GM06990 (cell line): ENCODE data around the gene PSMD4.

Experiments used
- DNase-seq: peaks from one replicate; pipeline ENCODE4 v3.0.0-alpha.2; 2011; ENCODE audit not compliant: insufficient read length; ENCODE audit errors: extremely low read depth
- H3K27me3 ChIP-seq: replicated peaks from 2 replicates; pipeline ENCODE4 v1.6.0; 2011; ENCODE audit warnings: low read length; ENCODE audit not compliant: control insufficient read depth, insufficient read depth
- H3K36me3 ChIP-seq: 2 replicates; pipeline ENCODE4 v1.5.1; 2011; ENCODE audit warnings: low read length; ENCODE audit not compliant: control insufficient read depth, insufficient read depth
- H3K4me3 ChIP-seq: replicated peaks from 2 replicates; pipeline ENCODE4 v1.5.1; 2011; ENCODE audit warnings: low read depth, mild to moderate bottlenecking, control low read depth, low read length
- TF ChIP-seq, protein P1 (sequence below): IDR thresholded peaks from 2 replicates; pipeline ENCODE4 v1.5.1; 2011; ENCODE audit warnings: low read length, control low read depth, mild to moderate bottlenecking, inconsistent platforms; ENCODE audit not compliant: insufficient read depth, poor library complexity, severe bottlenecking

The PSMD4 gene

DNA sequence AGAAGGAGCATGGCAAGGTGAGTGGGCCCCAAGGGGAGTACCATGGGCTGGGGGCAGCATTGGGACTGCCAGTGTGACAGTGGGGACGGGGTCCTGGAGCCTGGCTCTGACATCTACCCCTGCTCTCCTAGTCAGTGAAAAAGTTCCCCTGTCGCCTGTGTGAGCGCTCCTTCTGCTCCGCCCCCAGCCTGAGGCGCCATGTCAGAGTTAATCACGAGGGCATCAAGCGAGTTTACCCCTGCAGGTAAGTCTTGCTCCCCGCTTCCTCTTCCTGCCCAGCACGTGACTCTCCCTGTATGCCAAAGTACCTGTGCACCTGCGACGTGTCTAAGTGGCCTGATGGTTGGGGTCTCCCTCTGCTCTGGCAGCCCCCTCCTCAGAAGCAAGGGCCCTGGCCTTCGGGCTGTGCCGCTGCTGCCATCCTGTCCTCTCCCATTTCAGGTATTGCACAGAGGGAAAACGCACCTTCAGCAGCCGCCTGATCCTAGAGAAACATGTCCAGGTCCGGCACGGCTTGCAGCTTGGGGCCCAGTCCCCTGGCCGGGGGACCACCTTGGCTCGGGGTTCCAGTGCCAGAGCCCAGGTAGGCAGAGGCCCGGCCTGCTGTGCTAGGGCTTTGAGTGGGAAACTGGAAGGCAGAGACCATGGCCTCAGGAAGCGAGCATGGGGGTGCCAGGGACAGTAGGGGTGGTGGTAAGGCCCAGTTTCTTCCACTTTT is 35.6 kb downstream of the PSMD4 start:
- H3K27me3 ChIP-seq = no peaks in the 10 kb centered on the region
- no peak overlapping the region for H3K4me3 ChIP-seq
- TF ChIP-seq, protein P1, sequence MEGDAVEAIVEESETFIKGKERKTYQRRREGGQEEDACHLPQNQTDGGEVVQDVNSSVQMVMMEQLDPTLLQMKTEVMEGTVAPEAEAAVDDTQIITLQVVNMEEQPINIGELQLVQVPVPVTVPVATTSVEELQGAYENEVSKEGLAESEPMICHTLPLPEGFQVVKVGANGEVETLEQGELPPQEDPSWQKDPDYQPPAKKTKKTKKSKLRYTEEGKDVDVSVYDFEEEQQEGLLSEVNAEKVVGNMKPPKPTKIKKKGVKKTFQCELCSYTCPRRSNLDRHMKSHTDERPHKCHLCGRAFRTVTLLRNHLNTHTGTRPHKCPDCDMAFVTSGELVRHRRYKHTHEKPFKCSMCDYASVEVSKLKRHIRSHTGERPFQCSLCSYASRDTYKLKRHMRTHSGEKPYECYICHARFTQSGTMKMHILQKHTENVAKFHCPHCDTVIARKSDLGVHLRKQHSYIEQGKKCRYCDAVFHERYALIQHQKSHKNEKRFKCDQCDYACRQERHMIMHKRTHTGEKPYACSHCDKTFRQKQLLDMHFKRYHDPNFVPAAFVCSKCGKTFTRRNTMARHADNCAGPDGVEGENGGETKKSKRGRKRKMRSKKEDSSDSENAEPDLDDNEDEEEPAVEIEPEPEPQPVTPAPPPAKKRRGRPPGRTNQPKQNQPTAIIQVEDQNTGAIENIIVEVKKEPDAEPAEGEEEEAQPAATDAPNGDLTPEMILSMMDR = no peak
- DNase-seq = no peak
- peaks cover 65% of the 10 kb centered on the region for H3K36me3 ChIP-seq

DNA sequence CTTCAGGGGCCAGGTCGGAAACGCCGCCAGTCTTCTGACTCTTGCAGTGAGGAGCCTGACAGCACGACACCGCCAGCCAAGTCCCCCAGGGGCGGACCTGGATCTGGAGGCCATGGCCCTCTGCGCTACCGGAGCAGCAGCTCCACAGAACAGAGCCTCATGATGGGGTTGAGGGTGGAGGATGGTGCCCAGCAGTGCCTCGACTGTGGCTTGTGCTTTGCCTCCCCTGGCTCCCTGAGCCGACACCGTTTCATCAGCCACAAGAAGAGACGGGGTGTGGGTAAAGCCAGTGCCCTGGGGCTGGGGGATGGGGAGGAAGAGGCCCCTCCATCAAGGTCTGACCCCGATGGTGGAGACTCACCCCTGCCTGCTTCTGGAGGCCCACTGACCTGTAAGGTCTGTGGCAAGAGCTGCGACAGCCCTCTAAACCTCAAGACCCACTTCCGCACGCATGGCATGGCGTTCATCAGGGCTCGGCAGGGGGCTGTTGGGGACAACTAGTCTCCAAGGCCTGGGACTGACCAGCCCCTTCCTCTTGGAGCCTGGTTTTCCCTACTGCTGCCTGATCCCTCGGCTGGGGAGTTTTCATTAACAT is 36.3 kb downstream of the PSMD4 start:
- no peaks in the 10 kb centered on the region for H3K27me3 ChIP-seq
- no peak overlapping the region for H3K4me3 ChIP-seq
- peak; percentile 24 for DNase-seq
- H3K36me3 ChIP-seq = peaks cover 65% of the 10 kb centered on the region
- TF ChIP-seq, protein P1 = no peak

DNA sequence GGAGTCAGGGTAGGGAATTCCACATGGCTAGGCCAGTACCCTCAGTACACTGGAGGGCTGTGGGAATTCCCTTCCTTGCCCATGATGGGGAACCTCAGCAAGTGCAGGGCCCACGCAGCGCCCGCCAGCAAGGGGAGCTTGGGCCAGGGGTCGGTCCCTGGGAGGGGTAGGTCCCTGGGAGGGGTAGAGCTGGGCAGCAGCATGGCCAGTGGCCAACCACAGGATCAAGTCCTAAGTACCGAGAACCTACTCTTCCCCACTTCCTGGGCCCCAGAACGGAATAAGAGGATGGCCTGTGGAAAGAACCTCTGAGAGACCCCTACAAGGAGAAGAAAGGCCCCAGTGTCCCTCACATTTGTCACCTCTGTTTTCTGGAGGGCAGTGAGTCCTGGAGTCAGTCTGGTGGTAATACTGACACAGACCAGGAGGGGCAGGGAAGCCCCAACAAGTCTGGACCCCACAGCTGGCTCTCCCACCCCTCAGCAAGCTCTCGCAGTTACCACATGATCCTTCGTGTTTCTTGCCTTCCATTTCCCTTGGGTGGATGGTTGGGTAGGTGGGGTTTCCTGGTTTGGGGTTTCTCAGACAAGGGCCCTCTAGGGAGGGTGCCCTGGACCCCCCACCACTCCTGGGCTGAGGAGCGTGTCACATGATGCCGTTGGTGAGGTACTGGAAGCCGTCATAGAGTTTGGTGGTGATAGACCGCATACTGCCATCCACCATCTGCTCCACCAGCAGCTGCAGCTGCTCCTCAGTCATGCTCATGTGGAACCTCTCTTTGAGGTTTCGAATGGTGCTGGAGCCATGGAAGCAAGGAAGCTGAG is 37.9 kb downstream of the PSMD4 start:
- Histone ChIP-seq H3K27me3 (no peaks in the 10 kb centered on the region), H3K4me3 (no peak overlapping the region), H3K36me3 (peaks cover 56% of the 10 kb centered on the region)
- DNase-seq = peak; percentile 26
- TF ChIP-seq, protein P1 = no peak

DNA sequence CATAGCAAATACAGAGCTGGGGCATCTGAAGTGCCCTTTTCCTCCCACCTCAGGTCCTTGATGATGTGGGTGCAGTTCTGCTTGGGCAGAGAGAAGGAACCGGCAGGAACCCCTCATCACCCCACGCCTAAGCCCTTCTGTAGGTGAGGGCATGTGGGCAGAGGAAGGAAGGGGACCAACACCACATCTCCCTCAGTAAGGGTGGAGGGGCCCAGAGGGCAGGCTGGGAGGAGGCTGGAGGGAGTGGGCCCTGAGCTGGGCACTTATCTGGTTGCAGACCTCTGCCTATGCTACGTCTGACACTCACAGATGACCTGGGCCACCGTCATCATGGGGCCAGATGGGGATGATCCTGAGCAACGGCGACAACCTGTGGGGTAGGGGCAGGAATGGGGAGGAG is 38.6 kb downstream of the PSMD4 start:
- Histone ChIP-seq H3K4me3 (no peak overlapping the region), H3K27me3 (no peaks in the 10 kb centered on the region), H3K36me3 (peaks cover 57% of the 10 kb centered on the region)
- TF ChIP-seq, protein P1 = no peak
- DNase-seq = no peak

DNA sequence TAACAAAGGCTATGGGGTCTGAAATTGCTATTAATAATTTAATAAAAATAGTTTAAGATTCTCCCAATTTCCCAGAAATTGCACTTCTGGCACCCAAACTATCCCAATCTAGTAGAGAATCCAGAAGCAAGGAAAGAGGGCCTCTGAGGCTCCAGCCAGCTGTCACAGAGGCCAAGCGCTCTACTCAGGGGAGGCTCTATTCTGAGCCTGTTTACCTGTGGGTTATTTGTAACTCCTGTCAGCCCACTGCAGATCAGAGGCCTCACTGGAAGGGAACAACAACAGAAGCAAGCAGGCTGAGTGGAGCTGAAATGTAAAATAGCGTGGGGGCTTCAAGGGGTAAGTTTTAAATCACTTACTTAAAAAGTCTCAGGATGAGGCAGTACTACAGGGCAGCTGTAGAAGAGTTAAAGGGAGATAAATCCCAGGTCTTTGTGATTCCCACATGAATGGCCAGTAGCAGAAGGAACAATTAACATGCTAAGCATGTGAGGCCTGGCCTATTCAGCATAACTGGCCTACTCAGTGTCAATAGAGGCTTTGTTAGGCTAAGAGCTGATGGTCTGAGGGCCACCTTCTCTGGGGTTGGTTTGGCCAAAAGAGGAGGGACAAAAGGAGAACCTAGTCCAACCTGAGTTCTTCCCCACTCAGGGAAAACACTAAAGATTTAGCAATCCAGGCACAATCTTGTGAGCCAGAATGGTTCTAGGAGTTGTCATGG is 40.4 kb downstream of the PSMD4 start:
- H3K27me3 ChIP-seq = no peaks in the 10 kb centered on the region
- peaks cover 52% of the 10 kb centered on the region for H3K36me3 ChIP-seq
- no peak for DNase-seq
- no peak overlapping the region for H3K4me3 ChIP-seq
- TF ChIP-seq, protein P1 = no peak
